Measurements from ENCODE around the gene SLC49A3. TPM values are rescaled to one million over a fixed set of nuclear protein-coding genes. Genes with fewer than 3 reads are reported as not detected.

Gene SLC49A3
- total RNA-seq, 1 experiment from 2014 or later, result 0.47 TPM

GRCh38 chr4:665751-666435 lies 23.1 kb downstream of the SLC49A3 start:
- intact Hi-C loops (cut with micrococcal nuclease; ENCODE audit: unreplicated experiment), result no loop called here

GRCh38 chr4:665381-665750 lies 23.6 kb downstream of the SLC49A3 start:
- H3K27me3 ChIP-seq (replicated peaks; ENCODE audit: insufficient read depth, low read depth, low read length, poor library complexity), result no peaks in the 10 kb centered on the region
- ChIA-PET CTCF (no interaction called here), POLR2A (ENCODE audit: low non-redundant PET) (no interaction called here)
- intact Hi-C loops (cut with micrococcal nuclease; ENCODE audit: unreplicated experiment), result no loop called here
- no peak overlapping the region for H3K4me3 ChIP-seq (ENCODE audit: low read depth, low read length, poor library complexity, severe bottlenecking)
- no peak for DNase-seq (ENCODE audit: low spot score)
- BruUV-seq (replicated peaks), result no TSS peak
- TF ChIP-seq, protein P1, sequence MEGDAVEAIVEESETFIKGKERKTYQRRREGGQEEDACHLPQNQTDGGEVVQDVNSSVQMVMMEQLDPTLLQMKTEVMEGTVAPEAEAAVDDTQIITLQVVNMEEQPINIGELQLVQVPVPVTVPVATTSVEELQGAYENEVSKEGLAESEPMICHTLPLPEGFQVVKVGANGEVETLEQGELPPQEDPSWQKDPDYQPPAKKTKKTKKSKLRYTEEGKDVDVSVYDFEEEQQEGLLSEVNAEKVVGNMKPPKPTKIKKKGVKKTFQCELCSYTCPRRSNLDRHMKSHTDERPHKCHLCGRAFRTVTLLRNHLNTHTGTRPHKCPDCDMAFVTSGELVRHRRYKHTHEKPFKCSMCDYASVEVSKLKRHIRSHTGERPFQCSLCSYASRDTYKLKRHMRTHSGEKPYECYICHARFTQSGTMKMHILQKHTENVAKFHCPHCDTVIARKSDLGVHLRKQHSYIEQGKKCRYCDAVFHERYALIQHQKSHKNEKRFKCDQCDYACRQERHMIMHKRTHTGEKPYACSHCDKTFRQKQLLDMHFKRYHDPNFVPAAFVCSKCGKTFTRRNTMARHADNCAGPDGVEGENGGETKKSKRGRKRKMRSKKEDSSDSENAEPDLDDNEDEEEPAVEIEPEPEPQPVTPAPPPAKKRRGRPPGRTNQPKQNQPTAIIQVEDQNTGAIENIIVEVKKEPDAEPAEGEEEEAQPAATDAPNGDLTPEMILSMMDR (conservative IDR thresholded peaks at IDR 0.05; ENCODE audit: low read depth, low read length), result no peak
- no peak for TF ChIP-seq EZH2 (IDR thresholded peaks at IDR 0.05; ENCODE audit: borderline replicate concordance, low read depth, low read length, poor library complexity, severe bottlenecking)
- no peak overlapping the region for H3K27ac ChIP-seq (ENCODE audit: low read depth, low read length, poor library complexity, severe bottlenecking)
- peaks cover 4% of the 10 kb centered on the region for H3K4me1 ChIP-seq (ENCODE audit: insufficient read depth, low read length, poor library complexity, severe bottlenecking)
- no peaks in the 10 kb centered on the region for H3K36me3 ChIP-seq (ENCODE audit: insufficient read depth, low read length, poor library complexity, severe bottlenecking)
- H3K9me3 ChIP-seq (ENCODE audit: low read depth, low read length, poor library complexity, severe bottlenecking), result no peaks in the 10 kb centered on the region

More at GRCh38 chr4:665751-666435, 23.1 kb downstream of the SLC49A3 start:
- peaks cover 4% of the 10 kb centered on the region for H3K4me1 ChIP-seq (ENCODE audit: insufficient read depth, low read length, poor library complexity, severe bottlenecking)
- DNase-seq (ENCODE audit: low spot score), result no peak
- peaks cover 4% of the 10 kb centered on the region for H3K36me3 ChIP-seq (ENCODE audit: insufficient read depth, low read length, poor library complexity, severe bottlenecking)
- CTCF ChIA-PET, result interaction anchor here (0.6 kb wide), 1 partner anchor 105 kb away, joined by 4 read pairs; no protein-coding TSS in a partner anchor
- no peaks in the 10 kb centered on the region for H3K9me3 ChIP-seq (ENCODE audit: low read depth, low read length, poor library complexity, severe bottlenecking)
- POLR2A ChIA-PET (ENCODE audit: low non-redundant PET), result no interaction called here
- H3K27me3 ChIP-seq (replicated peaks; ENCODE audit: insufficient read depth, low read depth, low read length, poor library complexity), result no peaks in the 10 kb centered on the region
- TF ChIP-seq, protein P1 (conservative IDR thresholded peaks at IDR 0.05; ENCODE audit: low read depth, low read length), result no peak
- no peak for TF ChIP-seq EZH2 (IDR thresholded peaks at IDR 0.05; ENCODE audit: borderline replicate concordance, low read depth, low read length, poor library complexity, severe bottlenecking)
- H3K4me3 ChIP-seq (ENCODE audit: low read depth, low read length, poor library complexity, severe bottlenecking), result no peak overlapping the region
- no TSS peak for BruUV-seq (replicated peaks)
- H3K27ac ChIP-seq (ENCODE audit: low read depth, low read length, poor library complexity, severe bottlenecking), result no peak overlapping the region

GRCh38 chr4:664713-665231 lies 24.2 kb downstream of the SLC49A3 start:
- CTCF ChIA-PET, result no interaction called here

More at GRCh38 chr4:664713-665231, 24.2 kb downstream of the SLC49A3 start:
- Histone ChIP-seq H3K4me1 (ENCODE audit: insufficient read depth, low read length, poor library complexity, severe bottlenecking) (peaks cover 4% of the 10 kb centered on the region), H3K36me3 (ENCODE audit: insufficient read depth, low read length, poor library complexity, severe bottlenecking) (no peaks in the 10 kb centered on the region), H3K4me3 (ENCODE audit: low read depth, low read length, poor library complexity, severe bottlenecking) (no peak overlapping the region), H3K27ac (ENCODE audit: low read depth, low read length, poor library complexity, severe bottlenecking) (no peak overlapping the region), H3K9me3 (ENCODE audit: low read depth, low read length, poor library complexity, severe bottlenecking) (no peaks in the 10 kb centered on the region), H3K27me3 (replicated peaks; ENCODE audit: insufficient read depth, low read depth, low read length, poor library complexity) (no peaks in the 10 kb centered on the region)
- POLR2A ChIA-PET (ENCODE audit: low non-redundant PET), result no interaction called here
- TF ChIP-seq, protein P1 (conservative IDR thresholded peaks at IDR 0.05; ENCODE audit: low read depth, low read length), result no peak
- no peak for TF ChIP-seq EZH2 (IDR thresholded peaks at IDR 0.05; ENCODE audit: borderline replicate concordance, low read depth, low read length, poor library complexity, severe bottlenecking)
- intact Hi-C loops (cut with micrococcal nuclease; ENCODE audit: unreplicated experiment), result no loop called here
- no peak for DNase-seq (ENCODE audit: low spot score)
- no TSS peak for BruUV-seq (replicated peaks)

Data from A673 (cell line).